GM21381 (cell line): ENCODE results near the gene RAP1B.
"Not testable (repeated sequence)": the region's sequence is repeated elsewhere in the genome, so short reads cannot be mapped to it uniquely, and the experiment has no call there.

Experiments used
- ATAC-seq: cut with Tn5 transposase; IDR thresholded peaks from one replicate; pipeline ENCODE4 v1.9.1; 2021; ENCODE audit warnings: mild to moderate bottlenecking, moderate library complexity; ENCODE audit not compliant: unreplicated experiment

Gene RAP1B

DNA sequence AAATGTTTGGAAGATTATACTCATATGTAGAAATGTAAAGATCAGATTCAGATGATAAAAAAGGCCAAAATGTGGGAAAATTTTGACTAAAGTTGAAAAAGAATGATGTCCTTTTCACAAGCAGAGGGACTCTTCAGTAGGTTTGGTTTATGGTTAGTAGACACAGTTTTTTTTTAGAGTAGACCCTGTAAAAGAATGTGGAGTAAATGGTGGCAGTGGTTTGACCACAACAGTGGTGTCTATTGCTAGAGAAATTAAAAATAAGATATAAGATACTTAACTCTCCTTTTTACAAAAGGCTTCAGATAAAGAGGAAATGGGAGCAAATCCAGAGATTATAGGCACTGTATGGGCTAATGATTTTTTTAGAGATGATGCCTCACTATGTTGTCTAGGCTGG is 21.8 kb downstream of the RAP1B start:
- no peak for ATAC-seq

DNA sequence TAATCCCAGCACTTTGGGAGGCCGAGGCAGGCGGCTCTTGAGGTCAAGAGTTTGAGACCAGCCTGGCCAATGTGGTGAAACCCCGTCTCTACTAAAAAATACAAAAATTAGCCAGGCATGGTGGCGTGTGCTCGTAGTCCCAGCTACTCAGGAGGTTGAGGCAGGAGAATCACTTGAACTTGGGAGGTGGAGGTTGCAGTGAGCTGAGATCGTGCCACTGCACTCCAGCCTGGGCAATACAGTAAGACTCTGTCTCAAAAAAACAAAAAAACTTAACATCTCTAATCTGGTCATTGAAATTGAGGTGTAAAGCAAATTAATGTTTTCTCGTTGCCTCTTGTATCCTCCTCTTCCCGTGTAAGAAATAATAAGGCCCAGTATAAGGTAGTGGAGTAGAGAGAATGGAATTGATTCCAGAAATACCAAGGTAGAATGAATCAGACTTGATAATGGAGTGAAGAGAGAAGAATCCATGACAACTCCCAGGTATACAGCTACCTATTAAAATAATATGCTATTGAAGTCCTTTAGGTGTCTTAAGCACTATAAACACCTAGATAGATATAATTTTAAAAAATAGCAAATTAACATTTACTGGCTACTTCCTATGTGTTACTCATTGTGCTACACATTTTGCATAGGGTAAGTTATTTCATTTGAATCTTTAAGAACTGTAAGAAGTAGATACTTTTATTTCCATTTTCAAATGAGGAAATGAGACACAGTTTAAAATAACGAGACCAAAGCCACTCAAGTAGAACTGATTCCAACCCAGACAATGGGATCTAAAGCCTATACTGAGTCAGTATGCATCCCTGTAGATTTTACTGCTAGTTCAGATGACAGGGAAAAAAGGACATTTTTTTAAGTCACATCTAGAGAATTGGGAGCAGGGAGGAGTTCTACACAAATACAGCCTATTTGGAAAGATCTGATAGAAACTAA is 23.2 kb downstream of the RAP1B start:
- ATAC-seq: no peak

DNA sequence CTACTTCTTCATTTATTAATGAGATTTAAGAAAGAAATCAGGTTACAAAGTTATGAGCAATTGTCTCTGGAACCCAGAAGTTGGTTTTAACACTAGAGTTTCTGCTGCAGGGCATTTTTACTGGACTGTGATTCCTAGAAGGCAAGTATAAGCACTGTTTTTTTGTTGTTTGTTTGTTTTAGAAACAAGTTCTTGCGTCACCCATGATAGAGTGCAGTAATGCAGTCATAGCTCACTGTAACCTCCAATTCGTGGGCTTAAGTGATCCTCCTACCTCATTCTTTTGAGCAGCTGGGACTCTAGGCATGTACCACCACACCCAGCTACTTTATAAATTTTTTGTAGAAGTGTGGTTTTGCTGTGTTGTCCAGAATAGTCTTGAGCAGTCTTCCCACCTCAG is 25.6 kb downstream of the RAP1B start:
- ATAC-seq: no peak

DNA sequence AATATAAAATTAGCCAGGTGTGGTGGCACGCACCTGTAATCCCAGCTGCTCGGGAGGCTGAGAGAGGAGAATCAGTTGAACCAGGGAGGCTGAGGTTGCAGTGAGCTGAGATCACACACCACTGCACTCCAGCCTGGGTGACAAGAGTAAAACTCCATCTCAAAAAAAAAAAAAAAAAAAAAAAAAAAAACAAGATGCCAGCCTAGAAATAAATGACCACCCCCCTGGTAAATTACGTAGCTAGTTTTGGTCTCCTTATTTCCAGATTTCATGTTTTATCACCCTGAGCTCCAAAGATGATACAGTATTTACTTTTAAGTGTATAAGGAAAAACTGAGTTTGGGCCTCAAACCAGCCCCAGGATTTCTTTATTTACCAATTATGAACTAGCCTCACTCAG is 26.7 kb downstream of the RAP1B start:
- ATAC-seq: not testable (repeated sequence)

DNA sequence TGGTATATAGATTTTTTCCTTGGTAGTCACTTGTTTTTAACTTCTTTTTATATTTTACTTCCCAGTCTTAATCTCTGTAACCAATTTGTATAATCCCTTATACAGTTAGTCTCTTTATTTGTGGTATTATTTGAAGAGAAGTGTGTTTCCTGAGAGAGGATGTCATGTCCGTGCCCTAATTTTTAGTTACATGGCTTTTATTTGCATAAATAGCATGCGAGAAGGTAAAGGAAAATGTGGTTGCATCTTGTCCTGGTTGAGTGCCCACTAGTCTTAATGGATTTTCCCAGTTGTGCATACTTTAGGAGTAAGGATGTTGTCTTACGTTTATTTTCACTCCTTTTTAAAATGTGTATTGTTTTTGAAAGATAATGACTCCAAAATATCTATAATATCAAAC is 27.5 kb downstream of the RAP1B start:
- ATAC-seq: no peak

DNA sequence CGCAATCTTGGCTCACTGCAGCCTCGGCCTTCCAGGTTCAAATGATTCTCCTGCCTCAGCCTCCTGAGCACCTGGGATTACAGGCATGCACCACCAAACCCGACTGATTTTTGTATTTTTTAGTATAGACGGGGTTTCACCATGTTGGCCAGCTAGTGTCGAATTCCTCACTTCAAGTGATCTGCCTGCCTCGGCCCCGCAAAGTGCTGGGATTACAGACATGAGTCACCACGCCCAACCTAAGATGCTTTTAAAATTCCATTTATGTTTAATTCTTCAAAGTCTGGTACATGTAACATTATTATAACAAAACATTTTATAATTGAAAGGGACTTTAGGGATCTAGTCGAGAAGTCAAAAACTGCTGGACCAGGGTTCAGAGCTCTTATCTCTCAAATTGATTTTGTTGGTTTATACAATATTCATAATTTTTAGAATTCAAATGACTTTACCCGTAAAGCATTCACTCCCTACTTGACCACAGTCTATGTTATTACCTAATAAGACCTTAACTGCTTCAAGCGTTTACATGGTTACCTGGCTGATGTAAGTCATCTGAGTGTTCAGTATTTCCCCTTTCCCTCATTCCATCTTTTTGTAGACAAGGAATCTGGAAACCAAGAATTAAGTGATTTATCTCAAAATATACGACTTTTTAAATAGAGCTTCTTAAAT is 28.2 kb downstream of the RAP1B start:
- ATAC-seq: no peak

DNA sequence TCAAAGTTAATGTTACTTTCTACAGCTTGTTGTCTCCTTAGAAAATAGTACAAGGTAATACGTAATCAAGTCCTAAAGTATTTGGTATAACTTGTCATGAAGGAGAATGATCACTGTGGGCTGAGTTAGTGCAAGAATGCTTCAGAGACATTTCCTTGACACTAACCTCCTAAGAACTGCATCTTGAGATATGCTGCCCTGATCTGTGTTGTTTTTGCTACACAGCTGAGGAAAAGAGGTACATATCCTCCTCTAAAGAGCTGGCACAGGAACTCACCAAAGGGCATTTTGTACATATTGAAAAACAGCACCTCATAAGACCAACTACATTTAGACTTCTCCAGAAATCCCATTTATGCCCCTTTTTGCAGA is 28.7 kb downstream of the RAP1B start:
- ATAC-seq: no peak

DNA sequence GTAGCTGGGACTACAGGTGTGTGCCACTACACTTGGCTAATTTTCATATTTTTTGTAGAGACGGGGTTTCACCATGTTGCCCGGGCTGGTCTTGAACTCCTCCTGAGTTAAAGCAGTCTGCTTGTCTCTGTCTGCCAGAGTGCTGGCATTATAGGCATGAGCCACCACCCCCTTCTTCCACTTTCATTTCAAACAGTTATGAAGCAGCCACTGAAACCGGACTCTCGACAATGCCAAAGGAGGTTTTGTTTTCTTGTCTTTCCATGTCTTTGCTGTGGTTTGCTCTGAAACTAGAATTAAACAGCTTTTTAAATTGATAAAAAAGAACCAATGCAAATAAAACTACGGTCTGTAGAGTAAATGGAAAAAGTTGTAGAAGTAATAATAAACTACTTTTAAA is 30.4 kb downstream of the RAP1B start:
- ATAC-seq: peak; percentile 93

DNA sequence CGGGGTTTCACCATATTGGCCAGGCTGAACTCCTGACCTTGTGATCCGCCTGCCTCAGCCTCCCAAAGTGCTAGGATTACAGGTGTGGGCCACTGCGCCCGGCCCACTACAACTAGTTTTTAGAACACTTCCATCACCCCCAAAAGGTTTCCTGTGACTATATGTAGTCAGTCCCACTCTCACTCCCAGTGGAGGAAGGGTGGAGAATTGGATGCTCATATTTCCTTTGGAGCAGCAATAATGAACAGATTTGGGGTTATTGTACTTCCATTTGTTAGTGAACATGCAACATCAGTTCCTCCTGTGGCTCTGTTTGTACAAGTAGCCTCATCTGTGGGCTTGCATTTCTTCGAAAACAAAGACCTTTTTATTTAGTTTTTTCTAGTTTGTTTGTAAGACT is 35.8 kb downstream of the RAP1B start:
- no peak for ATAC-seq

DNA sequence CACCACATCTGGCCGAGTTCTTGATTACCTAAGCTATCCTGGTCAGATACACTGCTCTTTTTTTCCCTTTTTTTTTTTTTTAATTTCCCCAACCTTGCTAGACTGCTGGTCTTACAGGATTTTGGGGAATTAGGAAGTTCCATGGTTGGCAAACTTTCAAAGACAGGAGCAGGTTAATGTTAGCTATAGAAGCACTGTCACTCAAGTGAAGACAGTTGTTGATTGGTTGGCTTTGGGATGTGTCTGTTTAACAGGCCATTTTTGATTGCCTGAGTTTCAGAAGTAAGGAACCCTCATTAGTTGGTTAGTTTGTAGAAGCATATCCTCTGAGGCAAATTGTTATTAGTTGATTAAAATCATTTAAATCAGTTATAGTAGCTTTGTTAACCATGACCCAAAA is 36.8 kb downstream of the RAP1B start:
- ATAC-seq: no peak

DNA sequence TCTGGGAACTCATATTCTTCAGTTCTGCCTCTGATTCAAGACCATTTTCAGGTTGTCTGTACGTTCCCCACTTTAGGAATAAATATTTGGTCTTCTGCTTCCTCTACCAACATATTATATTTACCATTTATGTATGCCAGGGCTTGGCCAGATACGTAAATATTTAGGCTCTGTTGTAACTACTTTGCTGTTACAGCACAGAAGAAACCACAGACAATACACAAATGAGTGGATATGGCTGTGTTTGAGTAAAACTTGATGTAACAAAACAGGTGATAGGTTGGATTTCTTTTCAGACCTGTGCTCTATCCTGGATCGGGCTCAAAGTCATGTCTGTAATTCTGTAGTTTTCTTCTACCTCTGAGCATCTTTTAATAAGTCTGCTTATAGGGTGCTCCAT is 37.5 kb downstream of the RAP1B start:
- no peak for ATAC-seq

DNA sequence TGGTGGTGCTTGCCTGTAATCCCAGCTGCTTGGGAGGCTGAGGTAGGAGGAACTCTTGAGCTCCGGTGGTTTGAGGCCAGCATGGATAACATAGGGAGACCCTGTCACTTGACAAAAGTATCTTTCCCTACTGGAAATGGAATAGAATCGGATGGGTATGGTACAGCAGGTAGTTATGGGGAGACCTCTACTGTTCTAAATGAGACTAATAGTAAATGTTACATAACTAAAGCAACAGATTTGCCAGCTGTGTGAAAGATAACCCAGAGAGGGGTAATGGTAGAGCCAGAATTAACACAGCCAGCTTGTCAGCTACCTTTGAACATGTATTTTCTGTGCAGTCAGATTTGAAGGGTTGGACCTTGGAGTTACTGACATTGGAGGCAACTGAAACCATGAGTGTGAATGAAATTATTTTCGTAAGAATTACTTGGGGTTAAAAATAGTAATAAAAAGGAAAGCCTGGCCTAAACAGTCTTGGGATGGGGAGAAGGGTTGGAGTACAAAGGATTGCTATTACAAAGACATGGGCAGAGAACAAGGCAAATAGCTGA is 54.4 kb downstream of the RAP1B start:
- ATAC-seq: no peak

DNA sequence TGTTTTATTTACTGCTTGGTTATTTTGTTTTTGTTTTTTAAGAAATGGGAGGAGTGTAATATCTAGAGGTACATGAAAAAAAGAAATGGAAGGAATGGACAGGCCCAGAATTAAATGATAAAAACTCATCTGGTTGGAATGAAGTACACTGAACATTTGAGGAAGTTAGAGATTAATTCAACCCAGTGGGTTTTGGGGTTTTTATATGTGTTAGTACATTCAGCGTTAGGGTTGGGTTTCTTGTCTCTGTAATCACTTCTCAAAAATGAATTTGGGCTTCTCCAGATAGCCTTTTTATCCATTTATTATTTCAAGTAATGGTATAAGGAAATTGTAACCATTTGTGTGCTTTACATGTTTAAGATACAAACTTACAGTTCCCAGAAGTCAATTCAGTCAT is 56.6 kb downstream of the RAP1B start:
- ATAC-seq: no peak

DNA sequence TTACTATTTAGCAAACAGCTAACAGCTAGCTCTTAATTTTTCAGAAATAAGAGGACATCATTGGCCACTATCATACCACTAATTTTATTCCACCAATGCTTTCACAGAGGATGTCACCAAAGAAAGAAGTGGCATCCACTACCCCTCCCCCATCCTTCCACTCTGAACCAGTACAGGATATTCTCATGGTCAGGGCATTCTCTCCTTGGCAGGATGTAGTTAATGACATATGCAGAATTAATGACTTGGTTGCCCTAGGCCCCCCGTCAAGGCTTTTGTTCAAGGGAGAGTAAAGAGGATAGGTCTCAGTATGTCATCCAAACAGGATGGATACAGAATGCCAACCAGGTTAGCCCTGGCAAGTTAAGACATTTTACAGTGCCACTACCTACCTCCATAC is 57.2 kb downstream of the RAP1B start:
- ATAC-seq: no peak

DNA sequence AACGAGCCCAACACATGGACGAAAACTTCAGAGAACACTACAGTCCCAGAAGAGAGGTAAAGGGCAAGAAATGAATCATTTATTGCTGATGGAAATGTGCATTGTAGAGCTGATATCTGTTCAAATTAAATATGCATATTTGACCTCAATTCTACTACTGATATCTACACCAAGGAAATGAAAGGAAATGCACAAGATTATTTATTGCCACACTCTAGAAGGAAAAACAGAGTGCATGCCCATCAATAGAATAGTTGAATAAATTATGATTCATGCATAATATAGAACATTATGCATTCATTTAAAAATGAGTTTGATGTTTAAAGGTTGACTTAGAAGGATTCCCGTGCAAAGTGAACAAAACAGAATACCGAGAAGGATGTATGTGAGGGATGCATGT is 60.5 kb downstream of the RAP1B start:
- no peak for ATAC-seq

DNA sequence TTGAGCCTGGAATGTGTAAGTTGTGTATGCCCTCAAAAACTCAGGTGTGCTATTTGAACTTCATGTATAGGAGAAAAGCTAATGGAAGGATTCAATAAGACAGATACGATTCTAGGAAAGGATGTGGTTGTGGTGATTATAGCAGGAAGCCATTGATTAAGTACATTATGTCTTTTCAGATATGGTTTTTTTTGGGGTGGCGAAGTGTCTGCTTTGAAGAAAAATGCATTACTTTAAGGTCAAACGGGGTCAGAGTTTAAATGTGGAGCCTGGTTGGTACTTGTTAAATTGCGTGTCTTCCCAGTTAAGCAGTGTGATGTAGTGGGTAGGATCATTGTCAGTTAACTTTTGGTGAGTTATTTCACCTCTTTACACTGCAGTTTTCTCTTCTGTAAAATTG is 63.1 kb downstream of the RAP1B start:
- no peak for ATAC-seq

DNA sequence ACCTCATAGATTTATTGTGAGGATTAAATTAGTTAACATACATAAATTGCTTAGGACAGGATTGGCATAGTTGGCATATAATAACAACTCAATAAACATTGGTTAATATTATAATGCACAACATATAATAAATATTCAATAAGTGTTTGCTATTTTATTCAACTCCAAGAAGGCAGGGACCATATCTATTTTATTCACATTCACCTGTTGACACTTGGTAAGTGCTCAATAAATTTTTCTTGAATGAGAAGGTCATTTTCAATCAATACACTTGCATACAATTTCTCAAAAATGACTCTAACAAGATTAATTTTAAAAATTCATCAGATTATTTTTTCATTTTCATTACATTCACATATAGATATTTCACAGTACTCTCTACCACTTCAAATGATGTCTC is 63.7 kb downstream of the RAP1B start:
- no peak for ATAC-seq

DNA sequence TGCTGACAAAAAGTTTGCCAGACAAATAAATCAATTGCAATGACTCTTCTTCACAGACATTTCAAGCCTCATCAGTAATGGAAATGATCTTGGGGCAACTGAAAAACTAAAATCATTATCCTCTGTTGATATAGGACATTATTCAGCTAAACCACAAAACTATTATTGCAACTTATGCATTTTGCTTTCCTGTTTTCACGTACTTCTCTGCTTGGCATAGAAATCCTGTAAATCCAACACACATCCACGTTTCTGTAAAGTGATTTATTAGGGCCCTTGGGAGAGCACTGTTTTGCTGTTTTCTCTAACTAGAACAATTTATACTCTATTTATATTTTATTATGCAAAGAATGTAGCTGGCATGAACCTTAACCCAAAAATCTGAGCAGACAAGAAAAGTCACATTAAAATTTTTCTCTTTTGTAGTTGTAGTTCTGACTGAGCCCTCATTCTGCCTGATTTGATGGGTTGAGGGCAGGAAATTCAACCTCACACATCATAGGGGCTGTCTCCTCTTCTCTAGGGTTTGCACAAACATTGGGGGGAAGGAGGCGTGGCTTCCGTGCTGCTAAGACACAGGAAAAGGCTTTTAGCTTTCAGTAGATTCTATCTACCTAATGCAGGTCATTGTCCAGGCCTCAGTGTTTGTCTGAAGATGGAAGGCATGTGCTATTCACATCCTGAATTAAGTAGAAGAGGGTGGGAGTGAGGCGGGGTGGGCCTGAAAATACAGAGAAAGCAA is 64.6 kb downstream of the RAP1B start:
- ATAC-seq: no peak

DNA sequence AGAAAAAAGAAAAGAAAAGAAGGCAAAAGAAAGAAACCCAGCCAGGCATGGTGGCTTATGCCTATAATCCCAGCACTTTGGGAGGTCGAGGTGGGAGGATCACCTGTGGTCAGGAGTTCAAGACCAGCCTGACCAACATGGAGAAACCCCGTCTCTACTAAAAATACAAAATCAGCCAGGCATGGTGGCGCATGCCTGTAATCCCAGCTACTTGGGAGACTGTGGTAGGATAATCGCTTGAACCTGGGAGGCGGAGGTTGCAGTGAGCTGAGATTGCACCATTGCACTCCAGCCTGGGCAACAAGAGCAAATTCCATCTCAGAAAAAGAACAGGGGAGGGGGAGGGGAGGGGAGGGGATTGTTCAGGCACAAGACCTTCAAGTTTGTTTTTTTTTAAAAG is 66.2 kb downstream of the RAP1B start:
- ATAC-seq: not testable (repeated sequence)

DNA sequence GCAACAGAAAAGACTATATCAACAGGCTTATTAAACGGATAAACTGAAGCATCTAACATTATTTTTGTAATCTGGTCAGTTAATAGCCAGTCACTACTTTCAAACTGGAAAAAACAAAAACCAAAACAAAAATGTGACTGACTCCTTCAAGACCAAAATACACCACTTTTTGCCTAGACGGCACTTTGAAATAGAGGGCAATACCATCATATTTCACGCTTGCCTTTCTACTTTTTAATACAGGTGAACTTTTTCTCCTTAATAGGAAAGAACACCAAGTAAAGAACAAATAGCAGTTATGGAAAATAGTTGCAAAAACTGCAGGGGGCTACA is 75.5 kb downstream of the RAP1B start:
- ATAC-seq: no peak
